Measurements from ENCODE around the gene WDR88. TPM values are rescaled to one million over a fixed set of nuclear protein-coding genes. Genes with fewer than 3 reads are reported as not detected.
"Not testable (repeated sequence)": the region's sequence is repeated elsewhere in the genome, so short reads cannot be mapped to it uniquely, and the experiment has no call there.

WDR88 gene
- total RNA-seq, 1 donor from 2014 or later: not detected

DNA sequence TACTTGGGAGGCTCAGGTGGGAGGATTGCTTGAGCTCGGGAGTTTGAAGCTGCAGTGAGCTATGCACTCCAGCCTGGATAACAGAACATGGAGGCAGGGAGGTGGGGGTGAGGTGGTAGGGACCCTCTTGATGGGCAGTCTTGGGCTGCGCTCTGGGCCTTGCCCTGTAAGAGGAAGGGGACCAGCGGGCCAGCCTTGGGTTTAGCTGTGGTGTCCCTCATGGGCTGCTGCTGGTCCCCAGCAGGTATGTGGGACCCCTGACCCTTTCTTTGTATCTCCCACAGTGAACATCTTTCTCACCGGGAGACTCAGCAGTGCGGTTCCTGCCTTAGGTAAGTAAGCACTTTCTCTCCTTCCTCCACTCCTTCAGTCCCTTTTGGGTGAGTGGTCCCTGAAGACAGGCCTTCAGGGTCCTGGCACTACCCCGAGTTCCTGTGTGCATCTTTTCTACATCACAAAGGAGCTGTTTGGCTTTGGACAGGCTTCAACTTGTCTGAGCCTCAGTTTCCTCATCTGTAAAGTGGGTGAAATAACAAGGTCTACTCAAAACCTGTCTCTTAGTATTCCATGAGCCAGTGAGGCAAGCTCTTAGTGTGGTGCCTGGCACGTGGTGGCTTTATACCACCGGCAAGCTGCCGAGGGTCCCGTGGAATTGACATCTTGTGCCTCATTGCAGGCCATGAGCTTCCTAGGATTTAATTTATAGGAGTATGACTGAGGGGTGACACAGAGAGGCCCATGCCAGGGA is 64.7 kb downstream of the WDR88 start:
- DNase-seq (ENCODE audit: low spot score): no peak

DNA sequence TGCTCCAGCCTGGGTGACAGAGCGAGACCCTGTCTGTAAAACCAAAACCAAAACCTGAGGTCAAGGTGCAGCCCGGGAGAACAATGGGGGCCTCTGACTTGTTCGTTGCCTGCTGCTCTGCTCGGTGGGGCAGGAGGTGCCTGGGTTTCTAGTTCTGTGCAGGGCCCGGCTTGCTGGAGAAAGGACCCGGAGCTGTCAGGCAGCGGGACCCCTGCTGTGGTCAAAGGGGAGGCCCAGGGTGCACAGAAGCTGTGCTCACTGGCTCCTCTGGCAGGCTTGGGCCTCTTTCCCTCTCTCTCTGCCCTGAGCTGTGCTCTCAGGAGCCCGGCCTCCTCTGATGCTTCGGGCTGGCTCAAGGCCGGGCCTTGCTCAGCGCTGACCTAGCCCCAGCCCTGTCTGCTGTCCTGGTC is 65.7 kb downstream of the WDR88 start:
- DNase-seq (ENCODE audit: low spot score): no peak

DNA sequence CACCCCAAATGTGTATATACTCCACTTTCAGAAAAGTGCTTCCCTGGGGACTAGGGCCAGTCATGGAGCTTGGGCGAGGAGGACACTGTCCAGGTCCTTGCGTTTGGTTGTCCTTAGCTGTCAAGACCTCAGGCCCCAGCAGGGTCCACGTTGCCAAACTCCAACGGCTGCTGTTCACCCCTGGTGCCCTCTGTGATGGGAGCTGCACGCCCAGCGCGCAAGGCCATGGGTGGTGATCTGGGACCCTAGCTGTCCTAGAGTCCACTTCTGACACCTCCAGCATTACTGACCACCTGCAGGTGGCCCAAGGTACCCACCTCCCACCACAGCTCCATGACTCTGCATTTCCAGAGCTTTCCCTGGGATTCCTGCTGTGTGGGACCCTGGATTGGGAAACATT is 66.3 kb downstream of the WDR88 start:
- DNase-seq (ENCODE audit: low spot score): no peak

DNA sequence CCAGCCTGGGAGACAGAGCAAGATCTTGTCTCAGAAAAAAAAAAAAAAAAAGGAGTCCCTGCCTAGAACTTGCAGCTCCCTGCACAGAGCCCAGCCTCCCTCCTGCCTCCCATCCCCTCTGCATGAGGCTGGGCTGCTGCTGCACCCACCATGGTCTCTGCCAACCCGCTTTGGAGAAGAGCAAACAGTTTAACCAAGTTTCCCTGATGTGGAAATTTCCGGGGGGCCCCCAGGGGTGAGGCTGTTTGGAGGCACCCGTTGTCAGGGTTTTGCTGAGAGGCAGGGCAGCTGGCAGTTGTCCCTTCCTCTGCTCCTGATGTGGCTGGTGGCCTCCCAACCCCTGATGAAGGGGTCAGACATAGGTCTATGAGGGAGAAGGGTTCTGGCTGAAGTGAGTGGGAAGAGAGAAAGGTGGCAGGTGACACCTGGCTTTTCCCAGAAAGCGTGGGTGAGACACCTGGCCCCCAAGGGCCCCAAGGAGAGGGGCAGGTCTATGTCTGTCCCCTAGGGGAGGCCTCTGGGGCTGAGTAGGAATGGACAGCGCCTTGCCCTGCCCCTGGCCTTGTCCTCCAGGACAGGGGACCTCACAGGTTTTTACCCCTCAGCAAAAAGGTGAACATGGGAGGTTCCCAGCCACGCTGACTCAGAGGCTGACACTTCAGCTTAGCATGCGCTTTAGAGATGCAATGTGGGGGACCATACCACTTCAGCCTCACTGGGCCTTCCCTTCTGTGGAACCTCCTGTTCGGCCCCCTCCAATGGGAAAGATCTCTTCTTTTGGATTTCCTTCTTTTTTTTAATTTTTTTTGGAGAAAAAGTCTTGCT is 67.7 kb downstream of the WDR88 start:
- no peak for DNase-seq (ENCODE audit: low spot score)

DNA sequence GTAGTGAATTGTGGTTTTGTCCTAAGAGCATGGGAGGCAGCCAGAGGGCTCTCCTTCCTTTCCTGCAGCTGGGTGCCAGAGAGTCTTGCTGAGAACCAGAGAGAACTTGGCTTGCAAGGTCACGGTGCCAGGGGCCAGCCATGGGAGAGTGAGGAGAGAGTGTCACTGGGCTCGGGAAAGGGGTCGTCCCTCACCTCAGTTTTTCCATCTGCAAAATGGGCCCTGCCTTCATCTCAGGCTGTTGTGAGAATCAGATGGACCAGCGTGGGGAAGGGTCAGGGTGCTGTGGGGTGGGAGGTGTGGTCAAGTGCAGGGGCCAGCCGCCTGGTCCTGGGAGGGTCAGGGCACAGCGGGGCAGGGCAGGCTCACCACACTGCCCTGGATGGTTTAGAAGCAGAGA is 69.6 kb downstream of the WDR88 start:
- DNase-seq (ENCODE audit: low spot score): no peak

DNA sequence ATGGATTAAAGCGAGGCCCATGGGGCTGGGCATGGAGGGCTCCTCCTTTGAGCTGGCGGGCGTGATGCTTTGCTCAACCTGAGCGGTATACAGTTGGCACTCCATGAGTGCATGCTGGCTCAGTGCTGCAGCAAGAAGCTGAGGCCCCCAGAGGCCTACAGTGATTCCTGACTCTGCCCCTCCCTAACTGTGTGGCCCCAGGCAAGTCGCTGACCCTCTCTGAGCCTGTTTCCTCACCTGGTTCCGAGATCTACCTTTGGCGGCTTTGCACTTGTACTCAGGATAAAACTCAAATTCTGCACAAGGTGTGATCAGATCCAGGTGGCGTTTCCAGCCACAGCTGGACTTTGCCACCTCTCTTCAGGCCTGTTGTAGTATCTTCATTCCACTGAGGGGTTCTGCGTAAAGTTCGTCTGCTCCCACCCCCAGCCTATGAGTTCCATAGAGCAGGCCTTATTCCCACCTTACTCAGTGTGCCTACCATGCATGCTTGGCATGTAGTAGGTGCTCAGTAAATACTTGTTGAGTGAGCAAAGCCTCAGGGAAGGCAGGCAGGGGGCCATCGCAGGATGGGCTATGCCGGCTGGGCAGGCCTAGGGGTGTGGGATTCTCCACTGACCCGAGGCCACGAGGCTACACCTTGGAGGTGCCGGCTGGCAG is 70.1 kb downstream of the WDR88 start:
- DNase-seq (ENCODE audit: low spot score): no peak

DNA sequence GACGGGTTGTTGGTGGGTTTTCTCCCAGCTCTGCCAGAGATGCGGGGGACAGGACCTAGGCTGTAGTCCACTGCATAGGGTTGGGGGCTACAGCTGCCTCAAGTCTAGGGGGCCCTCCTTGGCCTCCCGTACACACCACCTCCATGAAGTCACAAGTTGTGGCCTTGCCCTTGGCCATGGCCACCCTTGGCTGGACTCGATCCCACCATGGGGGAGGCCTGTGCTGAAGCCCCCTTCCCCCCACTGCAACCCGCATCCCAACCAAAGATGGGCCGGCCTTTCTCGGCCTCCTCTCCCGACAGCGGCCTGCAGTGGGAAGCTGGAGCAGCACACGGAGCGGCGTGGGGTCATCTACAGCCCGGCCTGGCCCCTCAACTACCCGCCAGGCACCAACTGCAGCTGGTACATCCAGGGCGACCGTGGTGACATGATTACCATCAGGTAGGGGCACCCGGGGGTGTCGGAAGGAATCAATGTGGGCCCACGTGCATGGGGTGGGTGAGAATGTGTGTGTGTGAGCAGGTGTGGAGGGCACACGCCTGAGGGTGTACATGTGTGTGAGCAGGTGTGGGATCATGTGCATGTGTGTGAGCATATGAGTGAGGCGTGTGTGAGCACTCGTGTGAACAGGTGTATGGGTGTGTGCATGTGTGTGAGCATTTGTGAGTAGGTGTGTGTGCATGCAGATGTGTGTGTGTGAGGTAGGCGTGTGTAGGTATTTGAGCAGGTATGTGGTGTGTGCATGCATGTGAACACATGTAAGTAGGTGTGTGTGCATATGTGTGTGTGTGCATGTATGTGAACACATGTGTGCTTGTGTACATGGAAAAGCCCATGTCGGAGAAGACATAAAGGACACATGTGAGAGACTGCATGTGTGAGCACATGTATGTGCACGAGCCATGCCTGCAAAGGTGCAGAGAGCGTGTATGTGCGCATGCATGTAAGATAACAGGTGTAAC is 70.9 kb downstream of the WDR88 start:
- DNase-seq (ENCODE audit: low spot score): no peak

DNA sequence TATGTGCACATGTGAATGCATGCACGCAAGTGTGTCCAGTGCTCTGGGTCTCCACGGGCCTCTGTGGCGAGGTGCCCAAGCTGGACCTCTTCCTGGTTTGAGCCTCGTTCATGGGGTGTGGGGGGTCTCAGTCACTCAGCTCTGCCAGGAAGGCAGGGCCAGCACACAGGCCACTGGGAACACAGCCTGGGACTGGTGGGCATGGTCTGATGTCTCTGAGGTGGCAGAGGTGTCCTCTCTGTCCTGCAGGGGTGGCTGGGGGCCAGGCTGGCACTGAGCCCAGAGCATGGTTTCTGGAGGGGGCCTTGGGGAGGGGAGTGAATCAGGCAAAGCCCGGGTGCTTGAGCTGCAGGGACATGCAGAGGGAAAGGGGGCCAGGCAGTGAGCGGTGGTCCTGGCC is 71.6 kb downstream of the WDR88 start:
- no peak for DNase-seq (ENCODE audit: low spot score)

DNA sequence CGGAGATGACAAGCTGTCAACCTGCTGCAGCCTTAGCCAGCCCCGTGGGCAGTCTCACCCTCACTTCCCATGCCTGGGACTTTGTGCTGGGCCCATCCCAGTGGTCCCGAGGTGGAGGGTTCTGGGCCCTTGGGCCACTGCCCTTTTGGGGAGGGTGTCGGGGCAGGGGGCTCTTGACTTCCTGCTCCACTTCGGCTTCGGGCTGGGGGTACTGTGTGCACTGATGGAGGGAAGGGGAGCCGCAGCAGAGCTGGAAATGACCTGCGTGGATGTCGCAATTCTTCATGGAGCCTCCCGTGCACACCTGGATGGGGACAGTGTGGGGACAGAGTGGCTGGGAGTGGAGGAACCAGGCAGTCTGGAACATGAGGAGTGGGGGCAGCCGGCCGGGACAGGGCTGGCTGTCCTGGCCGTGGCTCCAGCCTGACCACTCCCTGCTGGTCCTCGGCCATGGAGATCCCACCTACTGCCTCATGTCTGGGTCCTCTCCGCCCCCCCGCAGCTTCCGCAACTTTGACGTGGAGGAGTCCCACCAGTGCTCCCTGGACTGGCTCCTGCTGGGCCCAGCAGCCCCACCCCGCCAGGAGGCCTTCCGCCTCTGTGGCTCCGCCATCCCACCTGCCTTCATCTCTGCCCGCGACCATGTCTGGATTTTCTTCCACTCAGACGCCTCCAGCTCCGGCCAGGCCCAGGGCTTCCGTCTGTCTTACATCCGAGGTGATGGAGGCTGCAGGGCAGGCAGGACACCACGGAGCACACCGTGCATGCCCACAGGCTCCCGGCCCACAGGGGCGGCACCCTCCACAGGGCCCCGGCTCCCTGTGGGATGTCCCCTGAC is 72.4 kb downstream of the WDR88 start:
- DNase-seq (ENCODE audit: low spot score): no peak

DNA sequence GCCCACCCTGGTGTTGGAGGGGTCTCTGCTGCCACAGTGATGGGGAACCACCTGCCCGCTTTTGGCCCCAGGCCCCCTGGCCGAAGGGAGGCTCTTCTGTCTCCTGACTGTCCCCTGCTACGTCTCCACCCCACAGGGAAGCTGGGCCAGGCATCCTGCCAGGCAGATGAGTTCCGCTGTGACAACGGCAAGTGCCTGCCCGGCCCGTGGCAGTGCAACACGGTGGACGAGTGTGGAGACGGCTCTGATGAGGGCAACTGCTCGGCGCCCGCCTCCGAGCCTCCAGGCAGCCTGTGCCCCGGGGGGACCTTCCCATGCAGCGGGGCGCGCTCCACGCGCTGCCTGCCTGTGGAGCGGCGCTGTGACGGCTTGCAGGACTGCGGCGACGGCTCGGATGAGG is 73.2 kb downstream of the WDR88 start:
- DNase-seq (ENCODE audit: low spot score): no peak

DNA sequence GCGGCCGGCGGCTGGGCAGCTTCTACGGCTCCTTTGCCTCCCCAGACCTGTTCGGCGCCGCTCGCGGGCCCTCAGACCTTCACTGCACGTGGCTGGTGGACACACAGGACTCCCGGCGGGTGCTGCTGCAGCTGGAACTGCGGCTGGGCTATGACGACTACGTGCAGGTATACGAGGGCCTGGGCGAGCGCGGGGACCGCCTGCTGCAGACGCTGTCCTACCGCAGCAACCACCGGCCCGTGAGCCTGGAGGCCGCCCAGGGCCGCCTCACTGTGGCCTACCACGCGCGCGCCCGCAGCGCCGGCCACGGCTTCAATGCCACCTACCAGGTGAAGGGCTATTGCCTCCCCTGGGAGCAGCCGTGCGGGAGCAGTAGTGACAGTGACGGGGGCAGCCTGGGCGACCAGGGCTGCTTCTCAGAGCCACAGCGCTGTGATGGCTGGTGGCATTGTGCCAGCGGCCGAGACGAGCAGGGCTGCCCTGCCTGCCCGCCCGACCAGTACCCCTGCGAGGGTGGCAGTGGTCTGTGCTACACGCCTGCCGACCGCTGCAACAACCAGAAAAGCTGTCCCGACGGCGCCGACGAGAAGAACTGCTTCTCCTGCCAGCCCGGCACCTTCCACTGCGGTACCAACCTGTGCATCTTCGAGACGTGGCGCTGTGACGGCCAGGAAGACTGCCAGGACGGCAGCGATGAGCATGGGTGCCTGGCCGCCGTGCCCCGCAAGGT is 73.8 kb downstream of the WDR88 start:
- DNase-seq (ENCODE audit: low spot score): no peak

DNA sequence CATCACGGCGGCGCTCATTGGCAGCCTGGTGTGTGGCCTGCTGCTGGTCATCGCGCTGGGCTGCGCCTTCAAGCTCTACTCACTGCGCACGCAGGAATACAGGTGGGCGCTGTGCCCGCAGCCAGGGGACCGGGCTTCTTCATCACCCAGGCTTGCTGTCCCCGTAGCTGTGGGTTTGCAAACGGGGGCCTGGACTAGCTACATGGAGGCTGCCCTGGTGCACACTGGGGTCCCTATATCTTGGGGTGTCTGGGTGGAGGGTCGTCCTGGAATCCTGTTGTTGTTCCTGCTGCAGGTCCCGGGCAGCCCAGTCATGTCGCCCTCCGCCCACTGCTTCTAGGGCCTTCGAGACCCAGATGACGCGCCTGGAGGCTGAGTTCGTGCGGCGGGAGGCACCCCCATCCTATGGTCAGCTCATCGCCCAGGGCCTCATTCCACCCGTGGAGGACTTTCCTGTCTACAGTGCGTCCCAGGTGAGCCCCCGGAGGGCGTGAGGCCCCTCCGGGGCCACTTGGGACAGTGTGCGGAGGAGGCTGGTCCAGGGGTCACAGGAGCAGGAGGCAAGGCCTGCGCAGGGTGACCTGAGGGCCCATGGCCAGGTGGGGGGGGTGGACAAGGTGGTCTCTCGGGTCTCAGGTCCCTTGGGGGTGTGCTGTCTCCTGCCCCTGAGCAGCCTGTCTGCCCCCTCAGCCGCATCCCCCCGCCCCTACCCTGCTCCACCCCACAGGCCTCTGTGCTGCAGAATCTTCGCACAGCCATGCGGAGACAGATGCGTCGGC is 74.5 kb downstream of the WDR88 start:
- no peak for DNase-seq (ENCODE audit: low spot score)

DNA sequence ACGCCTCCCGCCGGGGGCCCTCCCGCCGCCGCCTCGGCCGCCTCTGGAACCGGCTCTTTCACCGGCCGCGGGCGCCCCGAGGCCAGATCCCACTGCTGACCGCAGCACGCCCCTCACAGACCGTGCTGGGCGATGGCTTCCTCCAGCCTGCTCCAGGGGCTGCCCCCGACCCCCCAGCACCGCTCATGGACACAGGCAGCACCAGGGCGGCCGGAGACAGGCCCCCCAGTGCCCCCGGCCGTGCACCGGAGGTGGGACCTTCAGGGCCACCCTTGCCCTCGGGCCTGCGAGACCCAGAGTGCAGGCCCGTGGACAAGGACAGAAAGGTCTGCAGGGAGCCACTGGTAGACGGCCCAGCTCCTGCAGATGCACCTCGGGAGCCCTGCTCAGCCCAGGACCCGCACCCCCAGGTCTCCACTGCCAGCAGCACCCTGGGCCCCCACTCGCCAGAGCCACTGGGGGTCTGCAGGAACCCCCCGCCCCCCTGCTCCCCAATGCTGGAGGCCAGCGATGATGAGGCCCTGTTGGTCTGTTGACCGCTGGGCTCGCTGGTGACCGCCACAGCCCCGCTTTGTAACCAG is 75.2 kb downstream of the WDR88 start:
- DNase-seq (ENCODE audit: low spot score): no peak

DNA sequence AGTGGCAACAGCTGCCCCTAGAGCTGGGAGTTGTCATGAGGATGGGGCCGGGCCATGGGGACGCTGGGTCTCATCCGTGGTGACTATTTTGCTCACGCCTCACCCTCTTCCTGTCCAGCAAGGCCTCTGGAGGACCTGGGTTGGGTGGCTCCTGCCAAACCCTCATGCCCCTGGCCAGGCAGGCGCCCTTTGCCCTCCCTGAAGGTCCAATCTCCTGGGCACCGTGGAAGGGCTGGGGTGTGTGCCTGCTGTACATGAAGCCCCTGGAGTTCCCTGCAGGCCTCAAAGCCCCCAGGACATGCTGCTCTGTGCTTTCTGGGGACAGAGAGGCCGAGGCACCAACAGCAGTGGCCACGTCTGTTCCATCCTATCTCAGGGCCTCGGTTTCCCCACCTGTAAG is 76.0 kb downstream of the WDR88 start:
- DNase-seq (ENCODE audit: low spot score): no peak

DNA sequence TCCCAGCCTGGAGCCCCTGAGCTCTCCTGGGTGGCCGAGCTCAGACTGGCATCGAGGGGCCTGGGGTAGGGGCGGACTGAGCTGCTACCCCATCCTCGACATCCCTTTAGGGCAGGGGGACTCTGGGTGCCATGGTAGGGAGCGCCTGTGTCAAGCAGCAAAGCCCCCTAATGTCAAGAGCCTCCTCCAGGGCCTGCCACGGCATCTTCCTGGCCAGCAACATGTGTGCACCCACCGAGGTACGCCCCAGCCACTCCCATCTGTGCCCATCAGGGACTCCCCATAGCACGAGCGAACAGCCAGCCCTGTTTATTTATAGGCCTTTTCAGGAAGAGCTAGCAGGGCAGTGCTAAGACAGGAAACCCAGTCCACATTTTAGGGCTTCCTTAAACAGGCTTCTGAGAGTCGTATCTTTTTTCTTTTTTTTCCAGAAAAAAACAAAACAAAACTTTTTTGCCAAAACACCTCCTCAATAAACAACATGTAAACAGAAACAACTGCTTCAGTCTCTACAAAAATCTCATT is 76.5 kb downstream of the WDR88 start:
- DNase-seq (ENCODE audit: low spot score): no peak

DNA sequence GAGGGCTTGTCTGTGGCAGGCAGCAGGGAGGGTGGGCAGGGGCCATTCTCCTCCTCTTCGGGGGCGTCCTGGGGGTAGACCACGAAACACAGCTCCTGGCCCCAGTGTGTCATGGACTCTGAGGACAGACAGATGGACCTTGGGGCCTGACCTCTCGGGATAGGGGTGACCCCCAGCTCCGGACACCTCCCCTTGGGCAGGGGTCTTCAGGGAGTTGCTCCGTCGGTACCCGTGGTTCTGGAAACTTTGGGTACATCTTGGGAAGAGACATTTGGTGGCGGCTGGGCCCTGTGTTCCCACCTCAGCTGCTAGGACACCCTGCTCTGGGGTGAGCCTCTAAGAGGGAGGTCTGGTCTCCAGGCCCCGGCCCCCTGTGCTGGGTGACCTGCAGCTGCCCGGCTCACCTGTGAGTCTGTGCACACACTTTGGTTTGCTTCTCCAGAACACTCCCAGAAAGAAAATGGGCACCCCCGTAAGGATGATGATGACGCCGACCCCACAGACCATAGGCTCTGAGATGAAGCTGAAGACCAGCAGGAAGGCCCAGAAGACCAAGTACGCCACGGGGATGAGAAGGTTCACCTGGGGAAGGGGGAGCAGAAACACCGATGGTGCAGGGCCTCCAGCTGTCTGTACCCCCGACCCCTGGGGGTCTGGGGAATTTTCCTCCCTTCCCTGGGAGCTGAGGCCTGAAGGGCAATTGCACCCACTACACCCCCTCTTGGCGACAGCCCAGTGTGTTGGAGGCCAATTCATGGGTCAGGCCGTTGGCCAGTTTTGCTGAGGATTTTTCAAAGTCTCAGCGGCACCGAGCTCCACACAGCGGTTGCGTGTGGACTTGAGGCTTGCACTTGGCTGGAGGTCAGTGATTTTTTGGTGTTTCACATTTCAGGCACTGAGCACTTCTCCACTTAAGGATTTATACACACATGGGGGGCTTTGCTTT is 77.3 kb downstream of the WDR88 start:
- DNase-seq (ENCODE audit: low spot score): no peak

DNA sequence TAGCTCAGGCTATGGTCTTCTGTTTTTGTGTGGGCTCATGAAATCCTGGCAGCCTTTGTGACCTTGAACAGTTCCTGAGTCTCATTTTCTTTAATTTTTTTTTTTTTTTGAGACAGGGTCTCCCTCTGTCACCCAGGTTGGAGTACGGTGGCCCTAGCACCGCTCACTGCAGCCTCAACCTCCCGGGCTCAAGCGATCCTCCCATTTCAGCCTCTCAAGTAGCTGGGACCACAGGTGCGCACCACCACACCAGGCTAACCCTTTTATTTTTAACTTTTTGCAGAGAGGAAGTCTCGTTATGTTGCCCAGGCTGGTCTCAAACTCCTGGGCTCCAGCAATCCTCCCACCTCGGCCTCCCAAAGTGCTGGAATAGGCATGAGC is 77.9 kb downstream of the WDR88 start:
- DNase-seq (ENCODE audit: low spot score): not testable (repeated sequence)
